GM18508 (cell line): Measurements from ENCODE around the gene TNS2.
"Not testable (repeated sequence)": the region's sequence is repeated elsewhere in the genome, so short reads cannot be mapped to it uniquely, and the experiment has no call there.

ENCODE experiments used
- ATAC-seq: cut with Tn5 transposase; IDR thresholded peaks from one replicate; pipeline ENCODE4 v1.9.1; 2021; ENCODE audit warnings: moderate number of reproducible peaks; ENCODE audit not compliant: insufficient read depth, unreplicated experiment

TNS2 gene

GRCh38 chr12:53049571-53050318, at the start of gene TNS2:
Gene TNS2, plus strand, starts transcription at chr12:53050065. Its CDS starts 121 bp downstream, at chr12:53050186.
- no peak for ATAC-seq

- ATAC-seq: no peak
Observed at GRCh38 chr12:53004178-53004577, 45.7 kb upstream of the TNS2 start.

DNA sequence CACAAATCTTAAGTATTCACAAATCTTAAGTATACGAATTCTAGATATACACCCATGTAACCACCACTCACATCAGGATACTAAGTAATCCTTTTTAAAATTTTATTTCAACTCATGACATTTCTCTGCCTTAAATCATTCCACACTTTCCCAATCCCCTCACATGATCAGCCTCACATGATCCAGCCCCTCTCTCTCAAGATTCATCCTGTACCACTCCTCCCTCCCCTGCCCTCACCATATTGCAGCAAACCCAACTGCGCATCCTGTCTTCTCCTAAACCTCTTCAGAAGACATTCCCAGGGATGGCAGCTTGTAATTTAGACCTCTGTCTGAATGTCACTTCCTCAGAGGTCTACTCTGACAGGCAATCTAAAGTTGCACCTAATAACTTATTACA, 45.3 kb upstream of the TNS2 start:
- ATAC-seq: no peak

- ATAC-seq: no peak
Observed at GRCh38 chr12:53005215-53005985, 44.5 kb upstream of the TNS2 start.

DNA sequence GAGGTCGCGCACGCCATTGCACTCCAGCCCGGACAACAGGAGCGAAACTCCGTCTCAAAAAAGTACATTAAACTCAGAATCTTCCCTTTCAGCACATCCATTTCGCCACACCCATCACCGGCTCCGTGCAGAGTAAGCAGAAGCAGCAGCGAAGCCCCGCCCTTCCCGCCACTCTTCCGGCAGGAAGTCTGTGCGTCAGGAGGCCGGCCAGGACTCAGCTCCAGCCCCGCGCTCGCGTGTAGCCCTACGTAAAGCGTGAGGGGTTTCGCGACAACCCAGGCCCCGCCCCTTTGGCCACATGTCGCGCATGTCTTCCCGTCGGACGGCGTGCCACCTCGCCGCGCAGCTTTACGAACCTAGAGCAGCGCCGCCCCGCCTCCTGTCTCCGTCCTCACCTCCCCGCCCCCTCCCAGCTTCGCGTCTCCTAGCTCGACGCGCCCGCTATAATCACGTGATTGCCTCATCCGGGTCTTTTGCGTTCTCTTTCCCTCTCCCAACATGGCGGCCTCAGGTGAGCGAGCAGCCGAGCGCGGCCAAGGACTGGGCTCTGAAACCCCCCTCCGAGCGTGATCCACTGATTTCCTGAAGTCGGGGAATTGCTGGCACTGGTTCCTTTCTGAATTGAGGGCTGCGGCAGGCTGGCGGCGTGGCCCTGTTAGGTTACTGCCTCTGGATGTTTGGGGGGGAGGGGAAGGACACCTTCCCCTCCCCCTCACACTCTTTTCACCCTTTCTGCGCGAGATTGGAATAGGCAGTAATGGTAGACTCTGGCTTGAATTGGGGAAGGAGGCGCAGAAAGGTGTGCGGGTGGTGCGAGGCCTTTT, 43.7 kb upstream of the TNS2 start, which contains the start of gene EIF4B:
TSS of gene EIF4B (plus strand) at position 471 of the 824 bp plus-strand sequence. CDS start at position 499, 28 bp downstream.
- ATAC-seq: peak; percentile 85

GRCh38 chr12:53006810-53007309, 43.0 kb upstream of the TNS2 start:
- no peak for ATAC-seq

GRCh38 chr12:53007343-53007742, 42.5 kb upstream of the TNS2 start:
- ATAC-seq: no peak

- not testable (repeated sequence) for ATAC-seq
Observed at GRCh38 chr12:53008760-53009159, 41.1 kb upstream of the TNS2 start.

DNA sequence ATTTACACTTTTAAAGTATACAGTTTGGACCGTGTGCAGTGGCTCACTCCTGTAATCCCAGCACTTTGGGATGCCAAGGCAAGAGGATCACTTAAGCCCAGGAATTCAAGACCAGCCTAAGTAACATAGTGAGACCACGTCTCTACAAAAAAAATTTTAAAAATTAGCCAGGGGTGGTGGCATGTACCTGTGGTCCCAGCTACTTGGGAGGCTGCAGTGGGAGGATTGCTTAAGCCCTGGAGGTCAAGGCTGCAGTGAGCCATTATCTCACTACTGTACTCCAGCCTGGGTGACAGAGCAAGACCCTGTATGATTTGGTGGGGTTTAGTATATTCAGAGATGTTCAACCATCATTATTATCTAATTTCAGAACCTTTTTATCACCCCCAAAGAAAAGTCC, 38.9 kb upstream of the TNS2 start:
- ATAC-seq: no peak

DNA sequence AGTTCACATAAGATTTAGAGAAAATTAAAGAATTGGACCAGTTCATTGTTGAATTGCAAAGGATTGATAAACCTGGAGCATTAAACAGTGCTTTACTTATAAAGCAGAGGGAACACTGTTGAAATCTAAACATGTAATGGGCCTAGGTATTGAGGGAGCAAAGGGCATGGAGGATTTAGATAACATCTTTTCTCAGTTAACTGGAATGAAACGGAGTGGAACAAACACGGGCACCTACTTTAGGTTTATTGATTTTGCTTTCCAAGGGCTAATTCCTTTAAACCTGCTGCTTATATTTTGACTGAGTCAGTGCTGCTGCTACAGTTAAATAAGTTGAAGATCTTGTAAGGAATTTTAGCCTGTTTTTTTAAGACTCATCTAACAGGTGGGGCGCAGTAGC, 38.0 kb upstream of the TNS2 start:
- no peak for ATAC-seq

DNA sequence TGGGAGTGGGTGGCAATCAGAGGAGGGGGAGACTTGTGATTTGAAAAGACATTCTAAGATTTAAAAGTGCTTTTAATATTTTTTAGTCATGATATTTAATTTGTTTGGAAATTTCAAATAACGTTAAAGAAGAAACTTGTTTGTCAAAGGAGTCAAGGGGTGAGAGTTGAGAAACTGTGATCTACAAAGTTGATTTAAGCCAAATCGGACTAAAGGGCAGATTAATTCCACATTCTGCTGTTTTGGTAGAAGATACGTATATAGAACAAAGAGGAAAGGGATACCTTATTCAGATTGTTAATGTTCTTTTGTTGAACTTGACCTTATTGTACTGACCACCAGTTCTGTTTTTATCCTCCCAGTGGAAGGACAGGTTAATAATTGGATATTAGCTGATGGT, 36.9 kb upstream of the TNS2 start:
- ATAC-seq: no peak

- no peak for ATAC-seq
Observed at GRCh38 chr12:53014709-53015108, 35.2 kb upstream of the TNS2 start.

GRCh38 chr12:53025250-53025649, 24.6 kb upstream of the TNS2 start:
- ATAC-seq: no peak

GRCh38 chr12:53027014-53027413, 22.9 kb upstream of the TNS2 start:
- not testable (repeated sequence) for ATAC-seq

GRCh38 chr12:53031616-53032015, 18.2 kb upstream of the TNS2 start:
- no peak for ATAC-seq

DNA sequence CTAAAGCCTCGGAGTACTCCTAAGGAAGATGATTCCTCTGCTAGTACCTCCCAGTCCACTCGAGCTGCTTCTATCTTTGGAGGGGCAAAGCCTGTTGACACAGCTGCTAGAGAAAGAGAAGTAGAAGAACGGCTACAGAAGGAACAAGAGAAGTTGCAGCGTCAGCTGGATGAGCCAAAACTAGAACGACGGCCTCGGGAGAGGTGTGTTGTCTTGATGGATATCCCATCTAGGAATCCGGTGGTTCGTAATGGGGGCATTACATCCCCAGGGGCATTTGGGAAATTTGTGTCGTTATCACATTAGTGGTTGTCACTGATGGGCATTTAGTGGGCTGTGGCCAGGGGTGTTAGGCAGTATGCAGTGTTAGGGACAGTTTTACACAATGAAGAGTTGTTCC, 16.0 kb upstream of the TNS2 start:
- not testable (repeated sequence) for ATAC-seq

DNA sequence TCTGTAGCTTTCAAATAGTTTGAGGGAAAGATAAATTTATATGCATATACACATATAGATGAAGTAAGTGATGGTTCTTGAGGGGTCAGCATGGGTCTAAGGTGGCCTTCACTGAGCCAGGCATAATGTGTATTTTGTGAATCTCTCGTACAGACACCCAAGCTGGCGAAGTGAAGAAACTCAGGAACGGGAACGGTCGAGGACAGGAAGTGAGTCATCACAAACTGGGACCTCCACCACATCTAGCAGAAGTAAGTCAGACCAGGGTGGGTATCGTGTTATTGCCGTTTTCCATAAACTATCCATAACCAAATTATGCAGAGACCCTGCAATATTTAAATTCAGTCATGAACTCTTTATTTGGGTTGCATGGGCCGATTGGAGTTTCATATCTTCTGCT, 15.4 kb upstream of the TNS2 start:
- no peak for ATAC-seq

GRCh38 chr12:53036802-53037201, 13.1 kb upstream of the TNS2 start:
- no peak for ATAC-seq

GRCh38 chr12:53039851-53040250, 10.0 kb upstream of the TNS2 start:
- no peak for ATAC-seq

- ATAC-seq: no peak
Observed at GRCh38 chr12:53042607-53043454, 7.0 kb upstream of the TNS2 start.
